Muscle of back (tissue), 11 donors: ENCODE data around the gene SMAD2. TPM values are rescaled to one million over a fixed set of nuclear protein-coding genes. Genes with fewer than 3 reads are reported as not detected.
A peak's percentile ranks its signal among the peaks of the same experiment; 100 is the strongest.
"Not testable (repeated sequence)": the region's sequence is repeated elsewhere in the genome, so short reads cannot be mapped to it uniquely, and the experiment has no call there.

Source experiments
- DNase-seq, 3 donors: peaks; one replicate each; pipeline versions ENCODE4 v3.0.0 to v3.0.0-alpha.2; 2013
- polyA plus RNA-seq, 10 donors: library from polyadenylated mRNA; unstranded; fragments of 120-200 nt; gene quantifications; one replicate each; pipeline ENCODE4 v1.2.1, GENCODE V29; 2013; ENCODE audit not compliant: insufficient read length in 10 of 10

Gene SMAD2
- polyA plus RNA-seq, 10 donors, result 54.5 to 76.1 (median 62.4) TPM

DNA sequence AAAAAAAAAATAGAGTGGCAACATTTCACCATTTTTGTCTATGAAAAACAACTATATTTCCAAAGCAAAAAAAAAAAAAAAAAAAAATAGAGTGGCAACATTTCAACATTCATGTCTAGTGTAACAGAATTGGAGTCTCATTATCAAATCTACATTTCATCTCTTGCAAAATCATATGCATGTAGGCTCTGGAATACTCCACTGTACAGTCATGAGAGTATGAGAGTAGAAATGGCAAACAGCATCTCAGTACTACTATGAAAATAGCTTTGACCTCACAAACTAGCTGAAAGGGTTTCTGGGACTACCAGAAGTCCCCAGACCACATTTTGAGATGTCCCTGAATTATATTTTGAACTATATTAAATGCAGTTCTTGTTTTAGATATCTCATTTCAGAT, 82.8 kb downstream of the SMAD2 start:
- no peak for DNase-seq

GRCh38 chr18:47846431-47846830, 84.0 kb downstream of the SMAD2 start:
- DNase-seq, result no peak

DNA sequence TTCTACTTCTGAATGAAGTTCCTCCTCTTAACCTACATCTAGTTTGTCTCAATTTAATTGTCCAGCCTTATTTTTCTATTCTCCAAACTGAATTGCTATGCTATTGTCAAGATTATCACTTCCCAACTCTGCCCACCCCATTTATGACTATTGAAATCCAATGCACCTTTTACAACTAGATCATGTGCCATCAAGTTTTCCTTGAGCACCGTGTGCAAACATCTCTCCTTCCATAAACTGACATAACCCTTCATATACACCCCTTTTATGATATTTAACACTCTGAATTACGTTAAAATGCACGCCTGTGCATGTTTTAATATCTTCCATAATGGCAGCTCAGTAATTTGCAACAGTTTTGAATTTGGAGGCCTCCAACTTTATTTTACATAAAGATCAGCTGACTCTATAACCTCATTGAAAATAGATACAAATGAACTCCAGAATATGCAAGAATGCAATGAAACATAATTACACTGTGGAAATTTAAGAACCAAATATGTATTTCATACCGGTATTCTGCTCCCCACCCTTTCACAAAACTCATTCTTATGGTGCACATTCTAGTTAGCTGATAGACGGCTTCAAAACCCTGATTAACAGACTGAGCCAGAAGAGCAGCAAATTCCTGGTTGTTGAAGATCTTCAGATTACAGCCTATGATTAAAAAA, 85.5 kb downstream of the SMAD2 start:
- no peak for DNase-seq

DNA sequence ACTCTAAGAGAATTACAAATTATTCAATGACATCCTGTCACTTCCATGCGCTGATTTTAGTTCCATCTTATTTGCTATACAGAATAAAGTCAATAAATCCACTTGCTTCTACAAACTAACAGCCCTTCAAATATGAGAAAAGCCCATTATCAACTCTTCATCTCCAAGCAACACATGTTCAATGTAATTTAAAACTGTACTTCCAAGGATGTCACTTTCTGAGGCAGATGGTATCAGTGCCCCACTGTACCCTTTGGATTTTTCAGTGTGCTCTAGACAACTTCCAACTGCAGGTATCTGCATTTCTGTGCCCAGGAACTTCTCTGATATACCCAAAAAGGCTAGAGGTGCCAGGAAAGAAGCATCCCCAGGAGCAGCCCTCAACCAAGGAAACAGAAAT, 87.6 kb downstream of the SMAD2 start:
- DNase-seq, result no peak

- DNase-seq, result no peak
Measured at GRCh38 chr18:47838396-47838795, 92.1 kb downstream of the SMAD2 start.

GRCh38 chr18:47832348-47832747, 98.1 kb downstream of the SMAD2 start:
- DNase-seq, result no peak

- DNase-seq, result peak in 2 of 3 donors; percentile 21 to 36
Measured at GRCh38 chr18:47831351-47831750, 99.1 kb downstream of the SMAD2 start.

- DNase-seq, result no peak
Measured at GRCh38 chr18:47830772-47831171, 99.7 kb downstream of the SMAD2 start.

DNA sequence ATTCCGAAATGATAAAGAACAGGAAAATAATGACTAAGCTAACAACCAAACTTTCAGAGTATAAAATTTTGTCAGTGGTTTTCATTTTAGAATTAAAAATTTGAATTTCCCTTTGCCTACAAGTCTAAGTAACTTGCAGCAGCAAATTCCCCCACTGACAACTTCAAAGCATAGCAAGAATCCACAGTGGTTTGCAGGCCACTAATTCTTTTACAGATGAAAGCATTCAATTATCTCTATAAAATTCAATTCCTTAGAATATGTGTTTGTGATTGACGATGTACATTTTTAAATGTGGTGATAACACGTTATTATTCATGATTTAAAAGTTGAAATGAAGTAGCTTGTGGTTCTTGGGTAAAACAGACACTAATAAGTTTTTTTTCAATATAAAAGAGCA, 100.6 kb downstream of the SMAD2 start:
- DNase-seq, result no peak

GRCh38 chr18:47828031-47828430, 102.4 kb downstream of the SMAD2 start:
- DNase-seq, result not testable (repeated sequence)

DNA sequence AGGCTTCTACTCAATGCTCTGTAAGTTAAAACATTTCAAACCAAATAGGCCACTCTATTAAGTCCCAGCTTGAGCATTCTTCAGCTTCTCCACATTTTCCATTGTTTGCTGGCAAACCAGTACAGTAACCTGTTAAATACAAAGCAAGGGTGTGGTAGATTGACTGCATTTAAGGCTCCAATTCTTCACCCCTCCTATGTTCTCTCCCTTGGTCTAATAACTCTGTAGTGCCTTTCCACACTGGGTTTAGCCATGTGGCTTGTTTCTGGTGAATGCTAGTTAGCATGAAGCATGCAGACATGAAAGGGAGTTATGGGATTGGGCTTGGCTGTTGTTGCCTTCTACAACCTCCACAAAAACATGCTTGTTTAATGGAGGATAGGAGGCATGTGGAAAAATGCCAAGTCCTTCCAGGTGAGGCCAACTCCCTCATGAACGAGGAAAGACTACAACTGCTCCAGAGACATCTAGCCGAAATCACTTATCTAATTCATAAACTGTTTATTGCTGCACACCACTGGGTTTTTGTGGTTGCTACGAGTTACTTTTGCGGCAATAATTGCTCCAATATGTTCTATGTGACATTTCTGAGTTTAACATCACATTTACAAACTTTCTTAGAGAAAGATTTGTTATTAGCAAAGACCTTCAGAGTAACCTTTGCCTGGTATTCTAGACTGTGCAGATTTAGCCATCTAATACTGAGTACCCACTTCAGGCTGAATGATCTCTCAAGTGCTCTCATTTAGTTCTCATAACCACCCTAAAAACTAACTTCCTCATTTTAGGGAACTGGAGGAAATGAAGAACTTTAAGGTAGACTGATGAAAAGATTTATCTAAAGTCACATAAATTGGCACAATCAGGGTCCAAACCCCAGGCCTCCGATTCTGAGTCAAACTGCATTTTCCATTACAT, 104.0 kb downstream of the SMAD2 start:
- no peak for DNase-seq

DNA sequence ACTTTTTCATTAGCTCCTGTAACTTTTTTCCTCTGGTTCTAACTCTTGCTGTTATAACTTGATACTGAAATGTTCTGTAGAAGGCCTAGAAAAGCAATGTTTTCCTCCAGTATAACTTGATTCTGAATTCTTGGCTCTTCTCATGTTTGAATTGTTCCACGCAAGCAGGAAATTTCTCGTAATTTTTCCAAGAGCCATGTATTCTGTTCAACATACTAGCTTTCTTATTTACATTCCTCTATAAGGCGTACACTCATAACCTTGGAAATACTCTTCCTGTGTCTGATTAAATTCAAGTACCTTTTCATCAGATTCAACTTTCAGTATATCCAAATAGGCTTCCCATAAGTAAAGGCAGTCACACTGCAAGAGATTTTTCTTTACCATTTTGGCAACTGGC, 109.1 kb downstream of the SMAD2 start:
- DNase-seq, result peak in 1 of 3 donors; percentile 50

DNA sequence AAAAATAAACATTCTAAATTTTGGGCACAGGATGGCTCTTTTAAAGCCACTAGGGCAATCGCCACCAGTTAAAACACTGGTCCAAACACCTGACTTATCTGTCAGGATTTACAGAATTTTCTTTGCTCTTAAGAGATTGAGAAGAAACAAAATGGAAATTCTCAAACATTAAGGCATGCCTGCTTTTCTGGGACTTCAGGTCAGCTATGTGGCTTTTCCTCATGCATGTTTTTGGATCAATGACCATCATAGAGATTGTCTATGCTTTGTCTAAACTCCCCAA, 112.7 kb downstream of the SMAD2 start:
- peak in 1 of 3 donors; percentile 68 for DNase-seq

DNA sequence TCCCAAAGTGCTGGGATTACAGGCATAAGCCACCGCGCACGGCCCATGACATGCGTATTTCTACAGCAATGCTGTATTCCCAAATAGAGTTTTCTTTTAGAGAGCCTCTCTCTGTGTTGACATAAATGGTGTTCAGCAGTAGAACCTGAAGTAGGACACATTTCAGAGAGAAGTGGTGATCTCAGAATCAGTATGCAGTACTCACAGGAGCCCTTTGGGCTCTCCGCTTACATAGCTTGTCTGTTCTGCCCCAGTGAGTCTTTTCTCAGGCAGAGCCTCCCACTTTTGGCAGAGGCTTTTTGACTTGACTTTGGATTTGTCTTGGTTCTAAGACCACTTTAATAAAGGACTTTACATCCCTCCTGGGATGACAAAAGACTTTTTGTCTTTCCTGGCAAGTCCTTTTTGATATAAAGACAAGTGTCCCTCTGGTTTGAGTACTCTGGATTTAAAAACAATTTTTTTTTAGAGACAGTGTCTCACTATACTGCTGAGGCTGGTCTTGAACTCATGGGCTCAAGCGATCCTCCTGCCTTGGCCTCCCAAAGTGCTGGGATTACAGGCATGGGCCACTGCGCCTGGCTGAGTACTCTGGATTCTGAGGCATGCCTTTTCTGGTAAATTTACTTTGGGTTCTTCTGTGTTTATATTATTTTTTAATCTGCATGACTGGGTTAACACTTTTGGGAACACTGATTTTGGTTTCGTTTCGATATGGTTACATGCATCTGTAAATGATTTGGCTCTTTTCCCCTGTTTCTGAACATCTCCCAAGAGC, 113.3 kb downstream of the SMAD2 start:
- peak in 2 of 3 donors; percentile 8 to 28 for DNase-seq

DNA sequence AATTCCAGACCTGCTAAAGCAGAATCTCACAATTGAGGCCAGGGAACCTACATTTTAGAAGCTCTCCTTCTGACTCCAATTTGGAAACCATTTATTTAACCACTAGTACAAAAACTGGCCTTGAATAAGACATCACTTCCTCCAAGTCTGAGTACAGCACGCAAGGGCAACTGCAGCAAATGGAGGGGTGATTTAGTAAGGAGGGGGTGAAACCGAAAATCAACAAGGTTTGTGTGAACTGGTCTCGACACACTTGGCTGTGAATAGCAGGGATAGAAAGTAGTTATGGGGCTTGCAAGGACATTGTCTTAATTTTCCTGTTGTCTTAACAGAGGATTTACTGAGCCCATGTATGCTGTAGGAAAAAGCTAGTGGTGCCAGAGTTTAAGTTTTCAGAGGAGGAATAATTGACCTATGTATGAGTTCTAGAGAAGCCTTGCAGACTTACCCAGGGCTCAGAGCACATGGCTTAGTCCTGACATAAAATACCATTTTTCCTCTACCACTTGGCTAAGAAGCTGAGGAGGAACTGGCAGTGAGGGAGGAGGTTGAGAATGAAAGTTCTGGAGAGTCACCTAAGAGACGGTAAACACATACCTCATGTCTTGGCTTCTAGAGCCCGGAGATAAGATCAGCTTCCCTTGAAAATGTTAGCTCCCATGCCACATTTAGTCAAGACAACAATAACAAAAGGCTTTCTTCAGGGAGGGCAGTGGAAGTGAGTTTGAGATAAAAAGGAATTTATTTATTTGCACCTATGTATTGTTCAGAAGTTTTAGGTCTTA, 114.8 kb downstream of the SMAD2 start:
- DNase-seq, result no peak

- DNase-seq, result peak in 1 of 3 donors; percentile 44
Measured at GRCh38 chr18:47809420-47809819, 121.0 kb downstream of the SMAD2 start.

DNA sequence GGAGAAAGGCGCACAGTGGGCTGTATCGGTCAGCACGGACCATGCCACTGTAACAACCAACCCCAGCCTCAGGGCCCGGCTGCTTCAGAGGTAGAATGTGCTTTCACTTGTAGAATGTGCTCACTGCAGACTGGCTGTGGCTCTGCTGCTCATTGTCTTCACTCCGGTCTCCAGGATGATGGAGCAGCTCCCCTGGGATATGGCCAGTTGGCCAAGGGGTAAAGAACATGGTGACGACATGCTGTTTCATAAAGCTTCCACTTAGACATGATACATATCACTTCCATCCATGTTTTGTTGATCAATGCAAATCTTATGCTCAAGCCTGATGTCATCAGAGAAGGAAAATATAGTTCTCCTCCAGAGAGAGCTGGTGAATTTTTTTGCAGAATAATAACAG, 127.7 kb downstream of the SMAD2 start:
- no peak for DNase-seq

DNA sequence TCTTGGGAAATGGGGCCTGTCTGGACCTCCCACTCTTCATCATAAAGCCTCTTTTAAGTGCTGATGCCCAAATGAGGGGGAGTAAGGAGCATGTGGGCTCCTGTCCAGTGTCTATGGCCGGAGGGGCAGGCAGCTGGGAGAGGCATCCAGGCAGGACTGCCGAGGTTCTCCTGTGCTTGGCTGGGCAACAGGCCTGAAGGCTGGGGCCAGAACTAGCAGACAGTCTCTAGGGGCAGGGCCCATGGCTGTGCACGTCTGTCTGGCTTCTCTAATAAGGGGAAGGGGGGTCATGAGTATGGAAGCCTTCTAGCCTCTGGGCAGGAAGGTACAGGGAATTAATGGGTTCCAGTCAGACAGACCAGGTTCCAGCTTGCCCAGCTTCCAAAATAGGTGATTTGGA, 128.6 kb downstream of the SMAD2 start:
- DNase-seq, result no peak

GRCh38 chr18:47800756-47801155, 129.7 kb downstream of the SMAD2 start:
- no peak for DNase-seq

DNA sequence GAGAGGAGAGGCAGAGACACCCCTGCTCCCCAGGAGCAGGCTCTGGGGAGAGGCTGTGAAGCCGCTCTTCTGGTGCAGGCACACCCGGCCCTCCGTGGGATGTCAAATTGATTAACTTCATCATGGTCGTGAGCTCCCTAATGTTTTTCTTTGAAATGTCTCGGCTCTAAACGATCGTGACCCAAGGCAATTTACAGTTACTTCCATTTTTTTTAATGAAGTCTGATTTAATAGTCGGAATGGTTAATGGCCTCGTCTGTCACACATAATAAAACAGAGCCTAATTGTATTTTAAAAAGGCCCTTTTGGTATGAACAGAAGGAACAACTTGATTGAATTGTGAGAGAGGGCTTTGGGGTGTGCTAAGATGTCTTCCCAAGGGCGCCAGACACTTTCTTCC, 130.2 kb downstream of the SMAD2 start:
- no peak for DNase-seq

DNA sequence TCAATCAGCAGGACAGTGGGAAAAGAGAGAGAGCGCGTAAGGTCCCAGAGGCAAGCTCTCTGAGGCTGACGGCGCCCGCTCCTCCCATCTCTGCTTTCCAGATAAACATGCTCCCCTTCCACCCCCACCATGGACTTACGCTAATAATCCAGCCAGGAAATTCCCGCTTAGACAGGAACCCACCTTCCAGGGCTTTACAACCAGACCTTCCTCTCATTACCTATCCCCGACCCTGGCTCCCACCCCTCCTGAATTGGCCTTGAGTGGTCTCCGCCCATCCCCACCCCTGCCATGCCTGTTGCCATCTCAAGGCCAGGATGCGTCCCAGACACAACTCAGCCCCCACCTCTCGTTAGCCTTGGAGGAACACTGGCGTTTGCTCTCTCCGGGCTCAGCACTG, 131.1 kb downstream of the SMAD2 start:
- DNase-seq, result no peak

DNA sequence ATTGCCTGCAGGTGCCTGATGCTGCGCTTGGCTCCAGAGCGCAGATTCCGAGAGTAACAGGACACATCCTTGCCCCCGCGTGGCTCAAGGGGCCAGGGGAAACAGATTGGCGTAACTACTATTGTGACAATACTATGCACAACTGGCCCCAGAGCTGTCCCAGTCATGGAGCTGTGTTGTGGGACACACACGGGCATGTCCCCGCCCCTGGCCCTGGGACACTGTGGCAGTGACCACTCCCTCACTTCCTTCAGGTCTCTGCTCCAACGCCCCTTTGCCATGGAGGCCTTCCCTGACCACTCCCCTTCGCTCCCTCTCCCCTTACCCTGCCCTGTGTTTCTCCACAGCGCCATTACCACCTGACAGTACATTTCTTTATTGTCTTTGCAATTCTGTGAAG, 132.1 kb downstream of the SMAD2 start:
- no peak for DNase-seq
